Stimulated activated CD4-positive, alpha-beta T cell treated with anti-CD3 and anti-CD28 coated beads, Interleukin-4, amount 100 ng/mL, for 48 hours (primary cell): ENCODE measurements around the gene GNAQ.
"Not testable (repeated sequence)": the region's sequence is repeated elsewhere in the genome, so short reads cannot be mapped to it uniquely, and the experiment has no call there.

Source experiments
- DNase-seq, 2 donors: peaks; one replicate each; pipeline ENCODE4 v3.0.0-alpha.2; 2020; ENCODE audit warnings: low read depth in 2 of 2

GNAQ gene

DNA sequence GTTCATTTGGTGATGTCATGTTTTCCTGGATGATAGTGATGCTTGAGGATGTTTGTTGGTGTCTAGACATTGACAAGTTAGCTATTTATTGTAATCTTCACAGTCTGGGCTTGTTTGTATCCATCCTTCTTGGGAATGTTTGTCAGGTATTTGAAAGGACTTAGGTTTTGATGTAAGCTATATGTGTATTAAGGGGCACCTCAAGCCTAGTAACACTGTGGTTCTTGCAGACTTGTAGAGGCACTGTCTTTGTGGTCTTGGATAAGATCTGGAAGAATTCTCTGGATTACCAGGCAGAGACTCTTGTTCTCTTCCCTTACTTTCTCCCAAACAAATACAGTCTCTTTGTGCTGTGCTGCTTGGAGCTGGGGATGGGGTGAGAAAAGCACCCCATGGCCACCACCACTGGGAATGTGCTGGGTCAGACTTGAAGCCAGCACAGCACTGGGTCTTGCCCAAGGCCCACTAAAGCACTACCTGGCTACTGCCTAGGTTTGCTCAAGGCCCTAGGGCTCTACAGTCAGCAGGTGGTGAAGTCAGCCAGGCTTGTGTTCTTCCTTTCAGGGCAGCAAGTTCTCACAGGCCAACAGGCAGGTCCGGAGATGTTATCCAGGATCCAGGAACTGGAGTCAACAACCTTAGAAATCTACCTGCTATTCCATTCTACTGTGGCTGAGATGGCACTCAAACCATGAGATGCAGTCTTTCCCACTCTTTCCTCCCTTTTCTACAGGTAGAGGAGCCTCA lies 334.2 kb downstream of the GNAQ start:
- no peak for DNase-seq

DNA sequence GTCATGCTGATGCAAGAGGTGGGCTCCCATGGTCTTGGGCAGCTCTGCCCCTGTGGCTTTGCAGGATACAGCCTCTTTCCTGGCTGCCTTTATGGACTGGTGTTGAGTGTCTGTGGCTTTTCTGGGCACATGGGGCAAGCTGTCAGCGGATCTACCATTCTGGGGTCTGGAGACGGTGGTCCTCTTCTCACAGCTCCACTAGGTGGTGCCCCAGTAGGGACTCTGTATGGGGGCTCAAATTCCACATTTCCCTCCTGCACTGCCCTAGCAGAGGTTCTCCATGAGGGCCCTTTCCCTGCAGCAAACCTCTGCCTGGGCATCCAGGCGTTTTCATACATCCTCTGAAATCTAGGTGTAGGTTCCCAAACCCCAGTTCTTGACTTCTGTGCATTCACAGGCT lies 340.9 kb downstream of the GNAQ start:
- not testable (repeated sequence) for DNase-seq

DNA sequence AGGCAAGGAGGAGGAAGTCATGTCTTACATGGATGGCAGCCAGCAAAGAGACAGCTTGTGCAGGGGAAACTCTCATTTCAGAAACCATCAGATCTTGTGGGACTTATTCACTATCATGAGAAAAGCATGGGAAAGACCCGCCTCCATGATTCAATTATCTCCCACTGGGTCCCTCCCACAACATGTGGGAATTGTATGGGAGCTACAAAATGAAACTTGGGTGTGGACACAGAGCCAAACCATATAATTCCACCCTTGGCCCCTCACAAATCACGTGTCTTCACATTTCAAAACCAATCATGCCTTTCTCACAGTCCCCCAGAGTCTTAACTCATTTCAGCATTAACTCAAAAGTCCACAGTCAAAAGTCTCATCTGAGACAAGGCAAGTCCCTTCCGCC lies 341.5 kb downstream of the GNAQ start:
- not testable (repeated sequence) for DNase-seq

DNA sequence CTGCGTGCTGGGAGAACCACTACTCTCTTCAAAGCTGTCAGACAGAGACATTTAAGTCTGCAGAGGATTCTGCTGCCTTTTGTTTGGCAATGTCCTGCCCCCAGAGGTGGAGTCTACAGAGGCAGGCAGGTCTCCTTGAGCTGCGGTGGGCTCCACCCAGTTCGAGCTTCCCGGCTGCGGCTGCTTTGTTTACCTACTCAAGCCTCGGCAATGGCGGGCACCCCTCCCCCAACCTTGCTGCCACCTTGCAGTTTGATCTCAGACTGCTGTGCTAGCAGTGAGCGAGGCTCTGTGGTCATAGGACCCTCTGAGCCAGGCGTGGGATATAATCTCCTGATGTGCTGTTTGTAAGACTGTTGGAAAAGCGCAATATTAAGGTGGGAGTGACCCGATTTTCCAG lies 343.9 kb downstream of the GNAQ start:
- DNase-seq, result not testable (repeated sequence)

DNA sequence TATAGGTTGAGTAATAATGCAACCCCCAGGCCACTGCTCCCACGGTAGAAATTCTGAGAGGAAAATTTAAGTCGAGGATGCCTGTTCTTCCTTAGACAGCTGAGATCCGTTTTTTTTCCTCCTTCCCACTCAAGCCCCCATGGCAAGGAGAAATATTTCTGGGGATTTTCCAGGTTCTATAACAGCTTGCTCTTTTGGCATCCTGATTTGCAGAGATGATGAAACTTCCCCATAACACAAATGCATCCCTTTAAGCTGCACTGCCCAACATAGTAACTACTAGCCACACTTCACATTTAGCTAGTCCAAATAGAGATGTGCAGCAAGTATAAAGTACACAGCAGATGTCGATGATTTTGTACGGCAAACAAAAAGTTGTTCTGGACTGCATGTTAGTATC lies 351.0 kb downstream of the GNAQ start:
- no peak for DNase-seq

DNA sequence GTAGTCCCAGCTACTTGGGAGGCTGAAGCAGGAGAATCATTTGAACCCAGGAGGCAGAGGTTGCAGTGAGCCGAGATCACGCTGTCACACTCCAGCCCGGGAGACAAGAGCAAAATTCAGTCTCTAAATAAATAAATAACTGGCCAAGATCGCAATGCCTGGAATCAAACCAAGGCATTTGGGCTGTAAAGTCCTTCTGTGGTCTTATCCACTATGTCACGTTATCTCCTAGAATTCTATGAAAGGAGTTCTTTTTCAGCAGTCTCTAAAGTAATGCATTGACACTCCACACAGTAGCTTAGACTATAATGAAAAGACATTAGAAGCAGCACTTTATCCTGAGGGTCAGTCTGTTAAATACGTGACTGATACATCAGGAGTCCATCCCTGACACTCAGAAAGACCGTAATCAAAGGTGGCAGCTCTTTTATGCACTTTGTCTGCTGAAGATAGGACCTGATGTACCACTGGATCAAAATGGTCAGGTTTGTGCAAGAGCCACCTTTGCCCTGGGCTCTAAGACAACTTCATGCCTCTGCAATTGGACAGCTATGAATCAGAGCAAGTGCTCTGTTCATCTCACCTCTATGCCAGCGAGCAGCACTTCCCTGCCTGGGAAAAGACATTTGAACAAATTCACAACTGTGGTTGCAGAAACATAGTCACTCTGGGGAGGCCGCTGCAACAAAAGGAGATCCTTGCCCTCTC lies 351.8 kb downstream of the GNAQ start:
- no peak for DNase-seq

DNA sequence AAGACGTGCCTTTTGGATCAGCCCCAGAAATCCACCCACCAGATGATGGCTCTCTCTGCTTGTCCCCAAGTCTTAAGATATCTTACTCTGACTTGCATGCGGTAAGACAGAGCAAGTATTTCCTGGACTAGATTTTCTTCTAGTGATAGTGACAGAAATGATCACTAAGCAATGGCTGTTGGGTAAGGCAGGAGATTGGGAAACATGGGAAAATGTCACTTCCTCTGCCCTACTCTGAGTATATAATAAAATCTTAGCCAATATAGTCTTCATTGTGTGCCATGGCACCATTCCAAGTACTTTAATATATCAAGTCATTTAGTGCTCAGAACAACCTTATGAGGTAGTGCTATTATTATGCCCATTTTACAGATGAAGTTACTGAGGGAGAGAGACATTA lies 352.5 kb downstream of the GNAQ start:
- DNase-seq, result no peak

DNA sequence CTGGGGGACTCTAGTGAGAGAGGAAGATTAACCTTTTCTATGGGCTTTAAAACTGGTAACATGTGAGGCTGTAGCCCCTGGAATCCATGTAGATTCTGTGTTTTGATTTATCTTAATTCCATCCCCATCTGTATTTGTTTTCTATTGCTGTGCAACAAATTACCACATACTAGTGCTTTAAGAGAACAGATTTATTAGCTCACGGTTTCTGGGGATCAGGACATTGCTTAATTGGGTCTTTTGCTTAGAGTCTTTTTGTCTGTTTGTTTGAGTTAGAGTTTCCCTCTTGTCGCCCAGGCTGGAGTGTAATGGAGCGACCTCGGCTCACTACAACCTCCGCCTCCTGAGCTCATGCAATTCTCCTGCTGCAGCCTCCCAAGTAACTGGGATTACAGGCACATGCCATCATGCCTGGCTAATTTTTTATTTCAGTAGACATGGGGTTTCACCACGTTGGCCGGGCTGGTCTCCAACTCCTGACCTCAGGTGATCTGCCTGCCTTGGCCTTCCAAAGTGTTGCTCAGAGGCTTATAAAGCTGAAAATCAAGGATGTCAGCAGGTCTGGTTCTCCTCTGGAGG lies 353.6 kb downstream of the GNAQ start:
- DNase-seq, result no peak

DNA sequence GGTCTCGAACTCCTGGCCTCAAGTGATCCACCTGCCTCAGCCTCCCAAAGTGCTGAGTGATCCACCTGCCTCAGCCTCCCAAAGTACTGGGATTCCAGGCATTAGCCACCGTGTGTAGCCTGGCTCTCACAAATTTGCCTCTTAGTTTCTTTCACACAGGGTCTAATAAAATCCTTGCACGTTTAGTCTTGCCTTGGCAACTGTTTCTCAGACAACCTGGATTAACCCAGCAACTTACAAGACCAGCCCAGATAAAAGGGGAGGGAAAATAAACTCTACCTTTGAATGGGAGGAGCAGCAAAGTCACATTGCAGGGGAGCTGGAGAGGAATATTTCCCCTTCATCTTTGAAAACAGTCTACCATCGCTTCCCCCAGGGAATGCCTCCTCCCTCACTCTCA lies 354.2 kb downstream of the GNAQ start:
- DNase-seq, result no peak

DNA sequence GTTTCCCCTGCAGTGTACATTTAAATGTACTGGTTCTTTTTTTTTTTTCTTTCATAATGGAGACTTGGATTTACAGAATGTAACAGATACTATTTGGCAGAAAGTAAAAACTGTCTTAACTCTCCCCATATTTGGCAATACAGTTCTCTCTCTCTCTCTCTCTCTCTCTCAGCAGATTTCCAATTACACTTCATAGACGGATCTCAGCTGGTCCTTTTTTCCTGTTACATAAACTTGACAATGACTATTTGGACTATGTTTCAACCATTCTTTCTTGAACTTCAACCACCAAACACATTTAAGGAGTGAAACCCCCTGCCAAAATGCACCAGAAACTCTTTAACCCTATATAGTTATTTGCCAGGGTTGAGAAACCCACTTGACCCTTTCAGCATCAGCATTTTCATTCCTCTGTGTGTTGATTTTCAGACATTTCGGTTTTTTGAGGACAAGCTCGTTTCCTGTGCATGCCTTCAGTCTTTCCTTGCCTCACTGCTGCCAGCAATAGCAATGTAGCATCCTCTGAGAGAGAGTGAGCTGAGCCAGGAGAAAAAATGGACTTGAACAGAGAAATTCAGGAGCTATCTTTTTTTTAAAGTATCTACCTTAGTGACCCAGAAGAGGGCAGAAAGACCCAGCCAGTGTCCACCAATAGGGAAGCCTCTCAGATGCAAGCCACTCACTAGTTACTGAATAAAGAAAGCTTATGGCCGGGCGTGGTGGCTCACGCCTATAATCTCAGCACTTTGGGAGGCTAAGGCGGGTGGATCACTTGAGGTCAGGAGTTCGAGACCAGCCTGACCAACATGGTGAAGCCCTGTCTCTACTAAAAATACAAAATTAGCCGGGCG lies 357.4 kb downstream of the GNAQ start:
- no peak for DNase-seq

DNA sequence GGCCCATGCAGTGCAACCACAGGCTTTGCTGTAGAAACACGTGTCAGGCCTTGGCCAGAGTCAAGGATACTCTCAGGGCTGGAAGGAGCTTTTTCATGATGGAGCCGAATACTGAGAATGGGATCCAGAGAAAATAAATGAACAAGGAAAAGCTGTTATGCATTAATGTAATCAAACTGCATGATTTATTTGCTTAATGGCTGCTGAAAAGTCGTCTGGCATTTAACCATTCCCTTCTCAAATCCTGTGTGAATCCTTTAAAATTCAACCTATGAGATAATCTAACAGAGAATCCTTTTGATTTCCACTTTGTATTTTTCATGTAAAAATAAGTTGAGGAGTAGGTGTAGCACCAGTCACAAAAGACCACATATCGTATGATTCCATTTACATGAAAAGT lies 359.4 kb downstream of the GNAQ start:
- no peak for DNase-seq

DNA sequence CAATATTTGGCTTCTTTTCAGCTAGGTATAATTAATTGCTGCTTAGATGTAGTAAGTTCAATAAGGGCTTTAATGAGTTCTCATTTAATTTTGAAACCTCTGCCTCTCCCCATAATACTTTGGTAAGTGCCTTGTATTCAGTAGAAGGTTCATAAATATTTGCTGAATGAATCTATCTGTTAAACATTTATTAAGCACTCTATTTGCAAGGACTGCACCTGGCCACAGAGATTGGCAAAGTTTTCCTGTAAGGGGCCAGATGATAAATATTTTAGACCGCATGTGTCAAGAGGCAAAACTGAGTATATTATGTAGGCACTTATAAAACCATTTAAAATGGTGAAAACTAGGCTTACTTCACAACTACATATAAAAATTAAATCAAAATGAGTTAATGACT lies 364.5 kb downstream of the GNAQ start:
- DNase-seq, result no peak
